Activated T-cell treated with anti-CD3 and anti-CD28 coated beads for 1 hour (primary cell): ENCODE measurements around the gene ERN1.
A peak's percentile ranks its signal among the peaks of the same experiment; 100 is the strongest.

Source experiments
- DNase-seq: peaks from one replicate; pipeline ENCODE4 v3.0.0-alpha.2; 2020; ENCODE audit warnings: low read depth

ERN1 gene

DNA sequence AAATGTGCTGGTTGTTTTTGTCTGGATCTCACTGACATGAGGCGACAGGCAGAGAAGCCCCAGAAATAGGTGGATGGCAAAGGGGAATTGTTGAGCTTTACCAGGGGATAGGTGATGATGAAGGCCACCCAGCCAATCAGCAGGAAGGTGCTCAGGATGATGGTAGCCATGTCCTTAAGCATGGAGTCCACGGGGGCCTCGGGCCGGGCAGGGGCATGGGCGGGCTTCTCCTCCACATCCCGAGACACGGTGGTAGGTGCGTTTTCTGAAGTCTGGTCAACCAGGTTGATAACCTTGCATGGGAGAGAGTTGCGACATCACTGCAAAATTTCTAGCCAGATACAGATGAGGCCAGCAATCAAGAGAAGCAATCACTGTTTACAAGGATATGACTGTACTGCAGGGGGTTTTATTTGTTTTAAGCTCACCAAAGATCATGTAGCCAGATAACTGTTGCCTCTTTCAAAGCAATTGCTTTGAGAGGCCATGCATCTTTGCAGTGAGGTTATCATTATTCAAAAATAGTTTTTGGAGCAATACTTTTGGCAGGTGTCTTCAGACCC, 72.2 kb downstream of the ERN1 start:
- no peak for DNase-seq

DNA sequence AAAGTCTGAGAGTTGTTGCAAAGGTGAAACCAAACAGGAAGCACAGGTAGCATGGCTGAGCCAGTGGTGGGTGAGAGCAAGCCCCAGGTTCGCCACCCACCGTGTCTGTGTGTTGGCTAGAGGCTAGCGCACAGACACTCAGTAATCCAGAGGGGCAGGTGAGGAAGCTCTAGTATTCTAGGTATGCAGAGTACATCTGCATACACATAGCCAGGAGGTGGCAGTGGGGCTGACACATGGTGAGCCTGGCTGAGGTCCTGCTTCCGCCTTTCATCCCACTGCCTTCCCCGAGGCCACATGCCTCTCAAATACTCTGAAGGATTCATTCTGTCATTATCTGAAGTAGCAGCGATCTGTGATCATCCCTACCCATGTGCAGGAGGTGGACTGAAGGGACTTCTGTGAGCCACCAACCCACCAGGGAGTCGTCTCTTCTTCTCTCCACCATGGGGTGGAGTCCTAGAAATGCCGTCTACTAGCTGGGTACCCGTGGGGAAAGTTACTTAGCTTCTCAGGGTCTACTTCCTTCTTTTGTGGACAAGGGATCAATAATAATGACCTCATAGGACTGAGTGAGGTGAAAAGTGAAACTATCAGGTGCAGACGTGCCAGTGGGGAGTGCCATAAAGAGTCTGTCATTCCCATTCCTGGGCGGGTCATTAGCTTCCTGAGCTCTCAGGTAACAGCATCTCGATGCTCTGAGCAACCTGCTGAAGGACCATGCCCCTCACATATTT, 73.5 kb downstream of the ERN1 start:
- DNase-seq, result no peak

DNA sequence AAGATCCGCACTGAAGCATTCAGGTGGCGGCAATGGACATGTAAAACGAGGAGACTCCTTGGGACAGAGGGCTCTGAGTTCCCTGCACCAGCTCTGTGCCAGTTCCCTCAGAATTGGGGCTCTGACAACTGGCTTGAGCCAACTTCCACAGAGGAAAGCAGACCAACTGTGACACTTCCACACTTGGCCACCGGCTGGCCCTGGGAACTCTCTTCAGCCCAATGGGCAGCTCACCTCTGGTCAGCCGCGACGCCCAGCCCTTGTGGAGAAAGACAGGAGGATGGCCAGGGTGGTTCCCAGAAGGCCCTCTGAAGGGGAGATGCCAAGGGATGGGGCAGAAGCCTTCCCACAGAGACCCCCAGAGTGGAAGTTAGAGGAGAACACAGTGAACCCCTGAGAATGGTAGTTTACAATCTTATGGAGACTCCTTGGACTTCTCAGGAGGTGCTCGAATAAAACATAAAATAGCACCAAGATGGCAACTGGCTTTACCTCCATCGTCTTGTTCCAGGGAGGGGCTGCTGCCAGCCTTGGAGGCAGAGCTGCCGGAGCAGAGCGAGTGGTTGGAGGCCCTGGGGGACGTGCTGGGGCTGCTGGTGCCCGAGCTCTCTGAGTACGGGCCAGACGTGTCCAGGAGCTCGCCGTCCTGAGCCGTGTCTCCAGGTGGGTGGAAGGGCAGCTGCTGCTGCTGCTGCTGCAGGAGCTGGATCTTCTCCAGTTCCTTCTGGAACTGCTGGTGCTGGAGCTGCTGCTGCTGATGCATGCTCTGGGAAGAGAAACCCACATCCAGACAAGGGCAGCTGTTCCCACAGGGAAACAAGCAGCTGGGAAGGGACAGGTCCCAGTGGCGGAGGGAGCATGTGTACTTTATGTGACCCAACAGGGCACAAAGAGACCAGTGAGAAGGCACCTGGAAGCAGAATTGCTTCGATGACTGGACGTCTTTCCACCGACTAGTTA, 74.5 kb downstream of the ERN1 start:
- DNase-seq, result no peak

DNA sequence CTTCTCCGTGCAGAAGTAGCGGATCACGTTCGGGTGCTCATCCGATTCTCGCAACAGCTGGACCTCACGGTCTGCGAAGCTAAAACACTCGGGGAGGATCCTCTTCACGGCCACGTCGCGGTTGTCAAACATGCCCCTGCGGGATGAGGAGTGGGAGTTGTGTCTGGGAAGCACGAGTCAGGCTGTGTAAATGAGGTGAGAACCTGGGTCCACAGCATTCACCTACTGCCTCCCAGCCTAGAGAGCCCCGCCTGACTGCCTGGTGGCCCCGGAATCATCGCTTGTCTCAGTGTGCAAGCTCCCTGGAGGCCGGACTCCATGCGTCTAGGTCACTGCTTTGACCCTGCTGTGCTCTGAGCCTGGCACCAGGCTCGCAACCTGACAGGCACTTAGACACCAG, 75.6 kb downstream of the ERN1 start:
- DNase-seq, result no peak

DNA sequence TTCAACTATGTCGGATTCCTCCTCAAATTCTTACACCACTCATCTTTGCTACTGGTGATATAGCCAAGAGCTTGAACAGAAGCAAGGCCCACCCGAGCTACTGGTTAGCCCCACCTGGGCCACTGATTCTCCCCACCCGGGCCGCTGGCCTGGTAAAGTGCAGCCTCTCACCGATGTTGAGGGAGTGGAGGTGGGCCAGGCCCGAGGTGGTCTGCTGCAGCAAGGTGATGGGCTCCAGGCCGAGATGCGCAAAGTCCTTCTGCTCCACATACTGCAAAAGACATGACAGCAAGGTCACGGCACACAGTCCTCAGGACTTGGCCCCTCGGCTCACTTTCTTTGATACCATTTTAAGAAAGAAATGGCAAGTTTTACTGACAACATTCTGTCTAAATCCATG, 76.8 kb downstream of the ERN1 start:
- no peak for DNase-seq

DNA sequence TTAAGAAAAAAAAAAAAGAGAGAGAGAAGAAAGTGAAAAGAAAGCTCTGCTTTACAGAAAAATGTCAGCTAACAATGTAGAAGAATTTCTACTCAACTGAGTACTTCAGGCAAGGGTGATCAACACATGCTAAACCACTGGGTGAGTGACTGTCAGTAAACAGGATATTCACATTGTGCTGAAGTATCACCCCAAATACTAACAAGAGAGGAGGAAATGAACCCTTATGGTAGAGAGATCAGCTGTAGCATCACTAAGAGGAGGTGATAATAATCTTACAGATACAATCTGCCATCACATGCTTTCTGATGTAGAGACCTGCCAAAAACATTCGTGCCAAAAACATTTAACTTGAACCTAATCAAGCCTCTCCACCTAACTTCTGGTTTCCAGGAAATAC, 78.8 kb downstream of the ERN1 start:
- no peak for DNase-seq

DNA sequence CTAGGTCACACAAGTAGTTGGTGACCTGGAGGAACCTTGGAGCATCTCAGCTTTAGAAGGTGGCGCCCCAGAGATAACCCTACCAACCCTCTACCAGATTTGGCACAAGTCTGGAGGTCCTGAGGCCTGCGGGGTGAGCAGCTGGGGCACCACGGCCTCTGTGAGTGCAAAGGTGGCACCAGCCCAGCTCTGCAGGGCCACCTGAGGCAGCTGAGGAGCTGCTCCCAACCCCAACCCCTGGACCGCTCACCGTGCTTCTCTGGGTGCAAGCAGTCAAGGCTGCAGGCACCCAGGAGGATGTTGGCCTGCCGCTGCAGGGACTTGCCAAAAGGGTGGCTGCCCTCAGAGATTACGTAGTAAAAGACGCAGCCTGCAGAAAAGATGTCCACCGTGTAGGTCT, 81.1 kb downstream of the ERN1 start:
- DNase-seq, result no peak

DNA sequence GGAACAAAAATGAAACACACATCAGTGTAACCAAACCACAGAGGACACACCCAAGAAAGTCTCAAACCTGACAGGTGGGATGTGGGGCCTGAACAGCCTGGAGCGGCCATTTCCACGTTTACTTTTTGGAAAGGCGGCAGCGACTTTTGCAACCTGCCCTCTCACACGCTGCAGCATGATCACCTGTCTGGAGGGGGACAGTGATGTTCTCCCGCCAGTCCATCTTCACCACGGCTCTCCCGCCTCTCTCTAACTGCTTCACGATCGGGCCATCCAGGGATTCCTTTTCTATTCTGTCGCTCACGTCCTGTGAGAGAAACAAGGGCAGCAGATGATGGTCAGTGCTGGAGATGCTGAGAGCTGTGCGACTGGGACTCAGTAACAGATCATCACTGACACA, 84.8 kb downstream of the ERN1 start:
- DNase-seq, result no peak

DNA sequence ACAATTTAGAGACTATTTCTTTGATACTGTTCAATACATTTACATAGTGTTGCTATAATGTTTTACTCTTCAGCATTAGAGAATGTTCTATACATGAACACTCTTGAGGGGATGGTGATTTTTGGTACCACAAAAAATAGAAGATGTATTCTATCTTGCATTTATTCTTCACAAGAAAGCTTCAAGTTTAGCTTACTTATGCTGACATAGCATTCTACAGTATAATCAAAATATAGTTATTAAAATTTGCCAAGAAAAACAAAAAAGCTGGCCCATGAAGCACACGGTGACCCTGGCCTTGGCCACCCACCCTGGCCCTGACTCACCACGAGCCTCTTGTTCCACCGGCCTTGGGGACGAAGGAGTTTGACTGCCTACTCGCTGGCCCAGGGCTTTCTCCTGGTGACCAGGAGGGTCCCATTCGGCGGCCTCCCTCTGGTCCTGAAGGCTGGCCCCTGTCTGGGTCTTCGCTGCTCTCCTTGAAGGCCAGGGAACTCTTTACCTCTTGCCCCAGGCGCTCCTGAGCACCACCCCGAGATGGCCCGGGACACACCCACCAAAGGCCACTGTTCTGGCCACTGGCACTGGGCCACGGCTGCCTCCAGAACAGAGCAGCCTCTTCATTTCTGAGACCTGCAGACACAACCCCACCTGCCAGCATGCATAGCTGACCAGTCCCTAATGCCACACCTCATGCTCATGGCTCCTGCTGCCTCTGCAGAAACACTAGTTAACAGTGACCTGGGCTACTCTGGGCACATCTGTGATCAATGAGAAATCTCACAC, 87.1 kb downstream of the ERN1 start:
- no peak for DNase-seq

DNA sequence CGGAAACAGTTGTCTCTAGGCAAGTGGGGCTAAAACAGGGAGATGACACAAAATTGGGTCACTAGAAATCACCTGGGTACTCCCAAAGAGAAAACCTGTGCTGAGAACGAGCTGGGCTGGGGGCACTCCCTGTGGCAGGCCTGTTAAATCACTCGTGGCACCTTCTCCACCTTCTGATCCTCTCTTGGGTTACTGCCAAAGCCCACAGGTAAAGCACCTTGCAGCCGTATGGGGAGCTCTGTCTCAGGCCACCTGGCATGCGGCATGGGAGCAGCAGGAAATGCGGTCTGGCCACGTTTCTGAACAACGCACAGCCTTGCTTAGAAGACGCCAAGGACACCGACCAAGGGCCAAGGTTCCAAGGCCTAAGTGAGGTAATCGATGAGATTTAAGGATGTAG, 88.0 kb downstream of the ERN1 start:
- DNase-seq, result no peak

DNA sequence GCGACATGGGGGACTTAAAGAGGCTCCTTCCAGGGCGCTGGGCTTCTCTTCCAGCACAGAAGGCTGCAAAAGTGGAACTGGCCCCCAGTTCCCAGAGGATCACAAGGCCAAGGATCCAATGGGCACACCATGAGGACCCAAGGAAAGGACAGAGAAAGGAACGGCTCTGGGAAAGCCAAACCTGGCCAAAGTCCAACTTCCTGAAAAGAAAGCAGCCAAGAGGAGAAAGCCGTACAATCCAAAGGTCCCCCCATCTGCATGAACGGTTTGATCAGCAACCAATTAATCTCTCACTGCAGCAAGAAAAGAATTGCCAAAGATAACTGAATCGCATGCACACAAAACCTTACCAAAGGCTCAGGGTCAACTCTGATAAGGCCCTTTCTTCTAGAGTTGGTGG, 89.7 kb downstream of the ERN1 start:
- no peak for DNase-seq

DNA sequence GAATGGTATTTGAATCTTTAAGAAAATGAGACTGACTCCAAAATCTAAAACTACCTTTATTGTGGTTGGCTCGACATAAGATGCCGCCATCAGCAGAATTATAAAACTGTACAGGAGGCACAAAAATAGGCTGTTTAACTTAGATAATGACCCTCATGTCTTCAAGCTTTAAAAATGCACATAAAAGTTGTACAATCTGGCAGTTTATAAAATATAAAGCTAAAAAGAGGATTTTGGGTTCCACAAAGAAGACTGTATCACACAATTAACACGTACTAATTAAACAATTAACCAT, 90.9 kb downstream of the ERN1 start:
- no peak for DNase-seq

DNA sequence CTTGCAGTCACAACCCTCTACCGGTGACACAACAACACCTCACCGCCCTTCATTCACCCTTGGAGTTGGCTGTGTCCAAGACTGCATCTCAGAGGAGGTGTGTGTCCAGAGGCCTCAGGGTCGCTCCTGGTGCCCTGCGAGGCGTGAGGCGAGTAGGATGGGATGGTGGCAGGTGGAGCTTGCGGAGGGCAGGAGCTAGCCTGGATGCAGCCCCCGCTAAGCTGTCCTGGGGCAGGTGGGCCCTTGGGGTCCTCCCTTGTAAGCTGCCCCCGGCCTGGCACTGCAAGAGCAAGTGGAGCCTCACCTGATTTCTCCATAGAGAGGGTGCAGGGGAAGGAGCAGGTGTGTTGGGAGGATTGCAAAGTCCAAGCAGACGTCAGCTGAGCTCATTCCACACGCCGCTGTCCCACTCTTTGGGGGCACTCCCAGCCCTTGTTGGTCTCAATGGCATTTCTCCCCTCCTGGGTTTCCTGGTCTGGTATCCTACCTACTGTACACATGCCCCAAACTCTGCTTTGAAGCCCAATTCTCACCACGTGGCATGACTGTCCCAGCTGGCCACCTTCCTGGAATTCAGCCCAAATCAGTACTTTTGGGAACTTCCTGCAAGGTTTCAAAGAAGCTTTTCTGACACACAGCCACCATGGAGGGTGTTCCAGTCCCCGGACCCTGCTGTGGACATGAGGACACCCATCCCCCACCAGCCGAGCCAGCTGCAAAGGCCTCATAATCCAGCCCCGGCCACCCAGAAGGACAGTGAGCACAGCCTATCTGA, 91.4 kb downstream of the ERN1 start:
- no peak for DNase-seq

DNA sequence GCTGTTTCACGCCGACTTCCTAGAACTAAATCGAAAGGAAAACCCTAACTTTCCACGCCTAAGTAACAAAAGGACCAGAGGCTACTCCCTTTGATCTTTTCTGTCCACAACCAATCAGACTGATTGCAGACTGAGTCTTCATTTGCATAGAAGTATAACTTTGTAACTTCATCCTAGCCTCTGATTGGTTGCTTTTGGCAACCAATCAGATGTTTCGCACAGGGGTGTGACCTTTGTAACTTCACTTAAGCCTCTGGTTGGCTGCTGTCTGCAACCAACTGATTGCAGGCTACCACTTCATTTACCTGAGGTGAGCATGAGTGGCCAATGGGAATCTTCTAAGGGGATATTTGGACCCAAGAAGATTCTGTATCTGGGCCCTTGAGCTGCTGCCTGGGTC, 92.1 kb downstream of the ERN1 start:
- no peak for DNase-seq

DNA sequence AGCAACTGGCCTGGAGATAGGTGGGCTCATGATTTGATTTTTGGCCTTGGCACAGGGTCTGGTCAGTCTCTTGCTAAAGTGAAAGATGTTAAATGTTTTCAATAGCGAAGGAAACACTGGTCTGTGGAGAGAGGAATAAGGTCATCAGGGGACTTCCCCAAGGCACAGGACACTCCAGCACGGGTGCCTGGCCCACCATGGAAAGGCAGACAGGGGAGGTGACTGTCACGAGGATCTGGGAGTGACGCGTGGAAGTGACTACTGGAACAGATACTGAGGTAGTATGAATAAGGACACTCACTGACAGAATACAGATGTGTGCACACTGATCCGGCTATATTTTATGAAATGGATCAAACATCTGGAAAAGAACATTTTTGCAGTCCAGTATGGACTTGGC, 92.8 kb downstream of the ERN1 start:
- DNase-seq, result no peak

DNA sequence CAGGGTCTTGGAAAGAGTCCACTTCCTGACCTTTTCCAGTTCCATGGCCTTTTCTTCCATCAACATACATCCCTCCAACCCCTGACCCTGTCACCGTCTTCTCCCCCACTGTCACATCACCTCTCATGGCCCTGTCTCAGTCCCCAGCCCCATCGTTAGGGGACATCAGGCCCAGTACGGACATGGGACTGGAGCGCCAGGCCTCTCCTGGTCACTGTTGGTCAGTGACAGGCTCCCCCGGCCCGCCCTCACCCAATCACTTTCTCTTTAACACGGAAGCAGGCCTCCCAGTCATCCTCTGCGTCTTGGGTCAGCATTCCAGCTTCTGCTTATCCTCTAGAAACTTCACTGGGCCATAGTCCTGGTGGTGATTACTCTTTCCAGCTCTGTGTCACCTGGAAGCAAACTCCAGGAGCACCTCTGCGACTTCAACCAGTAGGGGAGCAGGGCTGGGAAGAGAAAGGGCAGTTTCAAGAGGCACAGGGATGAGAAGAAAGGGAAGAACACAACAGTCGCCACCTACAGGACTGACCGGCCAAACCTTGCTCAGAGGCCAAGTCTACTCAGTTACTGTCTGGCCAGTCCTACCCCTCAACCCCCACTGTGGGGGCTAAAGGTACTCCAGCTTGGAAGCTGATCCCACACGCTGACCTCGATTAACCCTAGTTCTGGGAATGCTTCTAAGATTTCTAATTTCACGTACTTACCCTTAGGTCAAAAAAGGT, 93.6 kb downstream of the ERN1 start:
- no peak for DNase-seq

DNA sequence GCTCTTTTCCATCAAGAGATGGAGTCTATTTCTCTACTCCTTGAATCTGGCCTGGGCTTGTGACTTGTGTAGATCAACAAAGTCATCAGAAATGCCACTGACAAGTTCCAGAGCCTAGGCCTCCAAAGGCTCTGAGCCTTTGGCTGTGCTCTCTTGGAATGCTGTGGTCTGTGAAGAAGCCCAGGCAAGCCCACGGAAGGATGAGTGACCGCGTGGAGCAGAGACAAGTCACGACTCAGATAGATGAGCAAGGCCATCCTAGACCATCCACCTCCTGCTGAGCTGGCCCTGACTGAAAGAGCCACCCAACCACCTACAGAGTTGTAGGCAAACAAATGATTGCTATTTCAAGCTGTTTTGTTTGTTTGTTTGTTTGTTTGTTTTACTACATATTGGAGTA, 97.9 kb downstream of the ERN1 start:
- DNase-seq, result no peak

DNA sequence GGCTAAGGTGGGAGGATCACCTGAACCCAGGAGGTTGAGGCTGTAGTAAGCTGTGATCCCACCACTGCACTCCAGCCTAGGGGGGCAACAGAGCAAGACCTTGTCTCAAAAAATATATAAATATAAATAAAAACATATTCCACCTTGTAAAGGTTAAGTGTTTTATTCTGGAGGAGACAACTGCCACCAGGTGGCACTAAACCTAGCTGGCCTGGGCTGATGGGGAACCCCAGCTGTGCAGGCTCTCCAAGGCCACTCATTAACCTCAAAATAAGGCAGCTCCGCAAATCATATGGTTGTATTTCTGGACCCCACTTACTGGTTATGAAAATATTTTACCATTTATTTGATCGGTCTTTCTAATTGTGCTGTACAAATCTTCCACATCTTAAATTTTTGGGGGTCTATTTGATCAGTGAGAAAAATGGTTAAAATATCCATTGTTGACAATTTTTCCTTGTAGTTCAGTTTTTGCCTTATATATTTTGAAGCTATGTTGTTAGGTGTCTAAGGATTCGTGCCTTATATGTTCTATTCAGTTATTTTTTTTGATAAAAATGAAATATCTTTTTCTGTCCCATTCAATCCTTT, 101.0 kb downstream of the ERN1 start:
- DNase-seq, result peak; percentile 66

DNA sequence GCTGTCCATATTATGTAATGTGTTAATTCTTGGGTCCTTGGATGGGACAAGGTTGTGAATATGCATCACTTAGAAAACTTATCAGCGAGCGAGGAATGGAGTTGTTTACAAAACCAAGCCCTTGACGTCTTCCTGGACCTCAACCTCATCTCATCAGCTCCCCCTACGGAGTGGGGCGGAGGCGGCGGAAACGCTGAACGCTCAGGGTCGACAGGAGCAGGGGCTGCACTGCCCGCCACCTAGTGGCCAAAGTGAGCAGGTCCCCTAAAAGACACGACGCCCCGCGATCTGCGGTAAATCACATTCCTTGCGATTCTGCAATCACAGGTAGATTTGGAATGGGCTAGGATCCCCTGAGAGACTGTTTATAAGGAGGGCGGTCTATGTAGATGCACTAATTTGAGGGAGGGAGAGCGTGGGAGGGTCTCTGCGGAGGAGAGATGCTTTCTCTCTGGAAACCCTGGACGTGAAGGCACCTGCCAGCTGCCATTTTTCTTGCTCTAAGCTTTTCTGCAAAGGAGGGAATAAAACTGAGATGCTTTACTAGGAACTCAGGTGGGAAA, 104.1 kb downstream of the ERN1 start:
- DNase-seq, result peak; percentile 85
